GM18951 (cell line): ENCODE measurements around the gene TRABD2B.

Experiments
- POLR2A ChIP-seq: IDR thresholded peaks from 4 replicates; pipeline ENCODE4 v1.6.1; 2011; ENCODE audit warnings: mild to moderate bottlenecking; ENCODE audit not compliant: insufficient read length, insufficient read depth; ENCODE audit errors: extremely low read depth
- in situ Hi-C: fragments of 300-500 bp; cut with MboI; formaldehyde crosslinking; loops from one replicate; pipeline ENCODE4 v1.12.0; 2022; ENCODE audit warnings: low sequenced_read_pairs, mixed read lengths, inconsistent platforms; ENCODE audit not compliant: unreplicated experiment

TRABD2B gene

DNA sequence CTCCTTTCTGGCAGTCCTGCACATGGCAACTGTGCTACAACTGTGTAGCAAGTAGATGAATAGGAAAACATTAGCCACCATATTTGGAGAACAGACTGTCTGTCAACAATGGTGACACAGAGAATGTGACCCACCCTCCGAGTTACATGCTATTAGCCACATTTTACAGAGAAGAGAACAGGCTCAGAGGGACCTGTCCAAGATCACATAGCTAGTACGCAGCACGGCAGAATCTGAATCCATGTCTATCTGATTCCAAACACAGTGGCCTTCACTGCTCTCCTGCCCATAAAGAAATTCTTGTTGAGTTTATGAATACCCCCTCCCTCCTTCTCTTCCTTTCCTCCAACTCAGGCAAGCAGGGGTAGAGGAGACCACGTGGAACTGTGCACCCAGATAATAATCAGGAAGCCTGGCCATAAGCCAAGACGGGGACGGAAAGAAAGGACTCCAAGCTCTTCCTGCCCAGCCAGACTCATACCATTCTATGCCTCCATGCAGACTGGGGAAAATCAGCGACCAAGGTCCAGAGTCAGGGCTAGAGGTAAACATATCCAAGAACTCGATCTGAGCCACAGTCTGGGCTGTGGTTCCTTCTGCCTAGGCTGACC, 78.8 kb downstream of the TRABD2B start:
- TF ChIP-seq POLR2A = no peak
- in situ Hi-C loops = no loop called here

DNA sequence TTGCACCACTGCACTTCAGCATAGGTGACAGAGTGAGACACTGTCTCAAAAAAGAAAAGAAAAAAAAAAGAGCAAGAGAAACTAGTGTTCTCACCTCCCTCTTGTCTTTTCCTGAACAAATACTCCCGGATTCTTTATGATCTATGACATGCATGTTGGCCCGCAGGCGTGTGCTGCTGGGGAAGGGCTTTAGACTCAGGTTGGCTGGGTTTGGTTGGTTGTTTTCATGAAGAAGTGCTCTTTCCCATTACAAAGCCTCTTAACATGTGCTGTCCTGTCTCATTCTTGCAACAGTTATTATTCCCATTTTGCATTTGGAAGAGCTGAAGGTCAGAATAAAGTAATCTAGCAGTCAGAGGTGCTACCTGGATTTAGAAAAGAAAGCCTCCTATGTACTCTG, 79.5 kb downstream of the TRABD2B start:
- TF ChIP-seq POLR2A = no peak
- in situ Hi-C loops = no loop called here

DNA sequence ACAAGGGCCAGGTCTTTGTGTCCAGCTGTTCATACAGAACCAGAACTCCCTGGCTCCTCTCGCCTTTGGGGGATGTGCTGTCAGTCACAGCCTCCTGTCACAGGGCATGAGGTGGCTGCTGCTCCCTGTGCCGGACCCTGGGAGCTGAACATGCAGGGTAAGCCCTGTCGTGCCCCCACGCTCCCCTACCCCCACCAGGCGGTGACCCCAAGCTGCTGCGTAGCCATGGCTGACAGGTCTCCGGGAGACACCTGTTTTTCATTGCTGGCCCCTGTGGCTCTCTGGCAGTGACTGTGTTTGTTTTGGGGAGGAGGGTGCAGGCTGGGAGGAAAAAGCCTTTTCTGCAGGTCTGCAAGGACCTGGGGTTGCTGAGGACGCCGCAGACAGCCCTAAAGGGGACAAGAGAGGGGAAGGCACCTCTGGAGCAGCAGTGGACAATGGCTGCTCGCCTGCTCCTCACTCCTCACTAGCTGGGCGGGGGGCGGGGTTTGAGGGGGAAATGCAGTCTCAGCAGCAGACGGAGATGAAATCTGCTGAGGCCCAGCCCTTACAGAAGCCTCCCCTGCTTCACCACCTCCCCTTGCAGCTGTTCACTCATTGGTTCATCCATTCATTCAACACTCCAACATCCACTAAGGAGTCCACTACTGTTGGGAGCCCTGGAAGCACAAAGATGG, 81.4 kb downstream of the TRABD2B start:
- no peak for TF ChIP-seq POLR2A
- in situ Hi-C loops = no loop called here

DNA sequence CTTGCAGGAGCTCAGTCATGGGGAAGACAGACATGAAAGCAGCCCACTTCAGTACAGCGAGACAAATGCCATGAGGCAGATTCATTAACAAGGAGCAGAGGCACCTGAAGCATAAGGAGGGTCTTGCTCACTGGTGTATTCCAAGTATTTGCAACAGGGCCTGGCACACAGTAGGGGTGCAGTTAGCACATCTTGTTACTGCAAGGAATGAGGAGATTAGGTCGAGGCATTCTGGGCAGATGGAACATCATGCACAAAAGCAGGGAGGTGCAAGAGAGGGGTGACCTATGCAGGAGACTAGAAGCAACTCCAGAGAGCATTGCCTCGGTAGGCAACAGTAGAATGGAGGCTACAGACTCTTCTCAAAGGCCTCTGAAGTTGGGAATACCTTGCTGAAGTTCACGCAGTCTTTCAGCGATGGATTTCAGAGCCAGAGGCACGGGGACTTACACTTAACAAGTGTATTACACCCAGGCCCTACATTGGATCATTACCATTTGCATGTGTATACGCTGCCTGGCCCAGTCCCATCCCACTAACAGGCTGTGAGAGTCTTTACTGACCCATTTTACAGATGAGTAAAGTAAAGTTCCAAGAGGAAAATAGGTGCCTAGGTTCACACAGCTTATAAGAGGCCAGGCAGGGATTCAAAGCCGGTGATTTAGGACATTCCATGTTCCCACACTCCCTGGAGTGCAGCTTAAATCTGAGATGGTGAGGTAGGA, 82.1 kb downstream of the TRABD2B start:
- no peak for TF ChIP-seq POLR2A
- in situ Hi-C loops = no loop called here

DNA sequence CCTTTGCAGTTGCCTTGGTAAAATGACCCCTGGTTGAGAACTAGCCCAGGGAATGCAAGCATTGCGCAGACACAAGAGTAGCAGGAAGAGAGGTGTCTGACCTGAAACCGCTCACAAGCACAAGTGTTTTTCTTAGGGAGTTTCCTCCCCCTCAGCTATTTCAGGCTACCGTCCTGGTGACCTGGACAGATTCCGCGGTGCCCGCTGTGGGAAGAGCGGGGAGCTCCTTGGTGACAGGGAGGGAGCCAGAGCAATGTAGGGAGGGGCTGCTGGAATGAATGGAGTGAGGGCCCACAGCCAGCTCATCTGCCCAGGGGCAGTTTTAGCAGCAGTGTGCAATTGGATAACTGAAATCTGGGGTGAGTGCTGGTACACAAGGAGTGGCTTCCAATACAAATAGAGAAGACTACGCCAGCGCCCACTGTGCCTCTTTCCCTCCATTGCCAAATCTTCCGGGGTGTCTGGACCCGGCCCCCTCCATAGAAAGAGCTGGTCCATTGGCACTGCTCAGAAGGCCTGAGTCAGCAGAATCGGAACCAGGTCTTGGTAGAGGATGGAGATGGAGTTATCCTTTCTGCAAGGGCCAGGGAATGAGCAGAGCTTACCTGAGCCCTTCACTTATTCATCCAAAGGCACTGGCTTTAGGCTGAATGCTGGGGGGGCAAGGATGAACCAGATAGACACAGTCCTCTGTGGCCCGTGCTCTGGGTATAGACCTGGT, 82.8 kb downstream of the TRABD2B start:
- no peak for TF ChIP-seq POLR2A
- in situ Hi-C loops = no loop called here

DNA sequence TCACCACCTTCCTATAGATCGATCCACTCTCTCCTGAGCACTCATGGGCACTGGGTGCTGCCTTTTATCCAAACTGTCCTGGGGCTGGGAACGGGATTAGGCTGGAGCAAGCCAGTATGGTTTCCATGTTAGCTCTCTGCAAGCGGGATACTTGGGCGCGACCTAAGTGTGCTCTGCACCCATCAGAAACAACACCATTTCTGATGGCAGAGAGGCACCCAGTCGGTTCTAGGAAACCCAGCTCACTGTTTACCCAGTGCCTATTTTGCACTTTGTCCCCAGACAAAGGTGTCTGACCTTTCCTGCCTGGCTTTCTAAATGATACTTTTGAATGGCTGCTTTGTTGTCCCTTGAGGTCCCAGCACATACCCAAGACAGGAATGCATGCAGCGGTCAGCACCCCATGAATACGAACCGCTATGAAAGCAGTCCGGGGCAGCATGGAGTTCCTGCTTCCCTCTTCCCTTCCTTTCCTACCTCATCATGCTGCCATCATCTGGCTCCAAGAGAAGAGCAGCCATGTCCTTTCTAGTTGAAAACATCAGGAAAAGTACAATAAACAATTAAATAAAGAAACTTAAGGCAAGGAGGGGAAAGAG, 83.9 kb downstream of the TRABD2B start:
- in situ Hi-C loops = no loop called here
- no peak for TF ChIP-seq POLR2A

DNA sequence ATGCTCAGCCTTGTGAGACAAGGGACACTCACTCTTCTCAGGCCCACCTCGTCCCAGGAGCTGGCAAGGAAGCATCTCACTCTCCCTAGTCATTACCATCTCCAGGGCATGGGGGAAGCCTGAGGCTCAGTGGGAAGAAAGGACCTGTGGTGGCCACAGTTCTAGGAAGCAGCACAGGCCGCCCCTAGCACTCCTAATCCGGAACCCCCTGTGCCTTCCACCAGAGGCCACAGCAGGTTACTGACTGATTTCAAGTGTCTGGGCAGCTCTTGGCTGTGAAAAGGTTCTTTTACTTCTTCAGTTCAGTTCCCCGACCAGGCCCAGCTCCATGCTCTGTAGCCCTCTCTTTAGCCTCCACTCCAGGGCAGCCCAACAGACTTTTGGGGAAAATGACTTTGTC, 84.4 kb downstream of the TRABD2B start:
- TF ChIP-seq POLR2A = no peak
- in situ Hi-C loops = no loop called here

DNA sequence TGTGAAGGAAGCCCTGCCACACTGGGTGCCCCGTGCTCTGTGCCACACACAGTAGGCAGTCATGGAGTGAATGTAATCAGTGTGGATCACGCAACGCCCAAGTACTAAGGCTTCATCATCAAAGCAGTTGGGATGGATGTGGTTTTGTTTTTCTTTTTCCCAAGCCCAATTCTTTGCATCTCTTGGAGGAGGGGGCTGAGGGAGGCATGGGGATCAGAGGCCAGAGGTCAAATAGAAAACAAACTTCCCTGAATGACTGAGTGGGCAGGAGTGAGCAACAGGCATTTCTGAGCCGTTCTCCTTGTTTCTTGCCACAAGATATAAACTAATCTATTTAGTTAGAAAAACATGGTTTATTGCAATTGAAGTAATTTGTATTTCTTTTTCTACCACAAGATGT, 85.3 kb downstream of the TRABD2B start:
- TF ChIP-seq POLR2A = no peak
- in situ Hi-C loops = no loop called here

DNA sequence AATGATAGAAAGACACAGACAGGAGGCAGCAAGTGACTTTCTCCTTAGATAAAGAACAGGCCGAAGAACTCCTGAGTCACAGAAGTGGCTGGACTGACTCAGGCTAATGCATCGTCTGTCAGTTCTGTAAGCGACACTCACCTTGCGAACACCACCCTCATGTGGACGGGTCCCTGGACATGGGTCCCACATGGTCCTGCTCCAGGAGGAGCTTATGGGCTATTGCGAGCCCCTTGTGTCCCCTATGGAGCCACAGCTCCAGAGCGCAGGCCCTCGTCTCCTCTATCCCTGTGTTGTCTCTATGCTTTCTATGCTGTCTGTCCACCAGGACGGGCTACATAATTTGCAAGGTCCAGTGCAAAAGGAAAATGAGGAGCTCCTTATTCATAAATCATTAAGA, 85.8 kb downstream of the TRABD2B start:
- in situ Hi-C loops = no loop called here
- no peak for TF ChIP-seq POLR2A

DNA sequence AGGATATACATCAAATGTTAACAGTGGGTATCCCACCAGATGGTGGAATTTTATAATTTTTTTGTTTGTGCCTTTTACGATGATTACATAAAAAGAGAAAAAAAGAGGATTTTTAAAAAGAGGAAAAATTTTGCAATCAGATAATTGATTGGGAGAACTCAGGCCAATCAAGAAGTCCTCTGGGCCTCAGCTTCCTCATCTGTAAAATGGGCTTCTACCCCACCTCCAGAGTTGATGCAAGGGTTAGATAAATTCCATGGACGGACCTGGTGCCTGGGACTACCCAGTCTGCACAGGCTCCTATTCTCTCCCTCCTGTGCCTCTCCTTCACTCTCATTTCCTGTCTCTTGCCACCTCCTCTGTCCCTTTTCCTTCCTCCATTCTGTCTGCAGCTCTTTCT, 88.9 kb downstream of the TRABD2B start:
- TF ChIP-seq POLR2A = no peak
- in situ Hi-C loops = no loop called here

DNA sequence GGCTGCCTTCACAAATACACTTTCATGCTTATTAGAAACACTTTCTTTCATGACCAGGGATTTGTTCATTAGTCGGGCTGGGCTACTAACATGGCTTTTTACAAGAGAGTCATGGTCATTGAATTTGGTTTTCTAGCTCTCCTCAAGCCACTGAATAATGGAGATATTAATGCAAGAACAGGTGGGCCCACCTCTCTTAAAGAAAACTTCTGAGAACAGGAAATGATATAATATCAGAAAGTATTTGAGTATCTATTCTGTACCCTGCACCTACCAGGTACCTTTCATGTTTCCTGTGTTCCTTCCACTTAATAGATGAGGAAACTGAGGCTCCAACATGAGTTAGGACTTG, 90.0 kb downstream of the TRABD2B start:
- in situ Hi-C loops = no loop called here
- TF ChIP-seq POLR2A = no peak

DNA sequence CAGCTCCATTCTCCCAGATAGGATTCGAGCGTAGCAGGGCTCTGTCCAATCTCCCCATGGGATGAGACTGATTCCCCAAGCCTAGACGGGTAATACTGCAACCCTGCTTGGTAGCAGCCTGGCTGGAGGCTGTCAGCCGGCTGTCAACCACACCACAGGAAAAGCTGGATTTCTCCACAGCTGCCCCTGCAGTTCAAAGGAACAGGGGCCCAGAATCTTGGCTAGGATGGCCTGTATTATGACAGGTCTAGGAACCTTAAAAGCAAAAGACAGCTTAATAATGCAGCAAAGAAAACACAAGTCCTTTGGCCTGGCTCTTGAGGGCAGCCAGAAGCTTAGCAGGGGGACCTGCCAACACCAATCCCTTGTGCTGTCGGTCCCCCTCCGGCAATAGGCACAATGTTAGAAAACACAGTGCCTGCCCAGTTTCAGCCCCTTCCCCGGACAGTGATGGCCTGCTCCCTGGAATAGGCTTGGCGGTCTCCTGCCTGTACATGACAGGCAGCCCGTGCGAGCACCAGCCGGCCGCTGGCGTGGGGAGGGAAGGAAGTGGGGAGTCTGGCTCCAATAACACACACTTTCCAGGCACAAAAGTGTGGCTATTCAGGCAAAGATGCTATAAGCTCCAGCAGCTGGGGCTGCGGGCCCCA, 90.5 kb downstream of the TRABD2B start:
- in situ Hi-C loops = no loop called here

DNA sequence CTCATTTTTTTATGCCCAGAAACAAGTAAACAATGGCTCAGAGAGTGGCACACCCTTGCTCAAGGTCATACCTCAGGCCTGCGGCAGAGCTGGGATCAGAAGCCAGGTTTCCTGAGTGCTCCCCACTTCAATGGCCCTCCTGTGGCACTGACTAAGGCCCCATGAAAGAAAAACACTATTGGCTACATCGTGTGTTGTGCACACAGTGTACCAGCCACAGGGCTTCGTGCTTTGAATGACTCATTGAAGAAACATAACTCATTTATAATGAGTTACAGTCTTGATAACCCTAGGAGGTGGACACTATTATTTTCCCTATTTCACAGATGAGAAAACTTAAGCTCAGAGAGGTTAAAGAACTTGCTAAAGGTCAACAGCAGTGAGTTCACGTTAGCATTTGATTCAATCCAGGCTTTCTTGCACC, 91.2 kb downstream of the TRABD2B start:
- in situ Hi-C loops = no loop called here

More for the DNA sequence above, 90.5 kb downstream of the TRABD2B start:
- no peak for TF ChIP-seq POLR2A

DNA sequence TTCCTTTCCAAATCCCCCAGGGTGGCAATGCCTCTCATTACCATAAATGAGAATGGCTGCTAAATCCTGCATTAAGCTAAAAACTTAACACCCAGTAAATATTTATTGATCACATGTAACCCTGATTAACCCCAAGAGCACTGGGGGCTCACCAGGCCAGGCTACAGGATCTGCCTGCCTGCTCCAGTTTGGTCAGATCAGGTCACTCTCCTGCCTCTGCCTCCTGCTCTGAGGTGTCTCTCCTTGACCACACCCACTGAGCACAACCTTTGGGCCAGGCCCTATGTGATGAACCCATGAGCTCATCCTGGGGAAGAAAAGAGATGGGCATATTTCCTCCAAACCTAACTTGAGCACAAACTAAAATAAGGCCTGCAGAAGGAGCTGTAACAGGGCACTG, 93.5 kb downstream of the TRABD2B start:
- in situ Hi-C loops = no loop called here
- TF ChIP-seq POLR2A = no peak

More for the DNA sequence above, 91.2 kb downstream of the TRABD2B start:
- TF ChIP-seq POLR2A = no peak
